GM12801 (cell line): ENCODE results near the gene LRRC4C.

Experiments used
- CTCF ChIP-seq: IDR thresholded peaks from one replicate; pipeline ENCODE4 v1.5.1; 2011; ENCODE audit warnings: control low read depth; ENCODE audit not compliant: insufficient read length; ENCODE audit errors: extremely low read depth

Gene LRRC4C

GRCh38 chr11:40417627-40418026 is 1041.8 kb downstream of the LRRC4C start:
- no peak for TF ChIP-seq CTCF

DNA sequence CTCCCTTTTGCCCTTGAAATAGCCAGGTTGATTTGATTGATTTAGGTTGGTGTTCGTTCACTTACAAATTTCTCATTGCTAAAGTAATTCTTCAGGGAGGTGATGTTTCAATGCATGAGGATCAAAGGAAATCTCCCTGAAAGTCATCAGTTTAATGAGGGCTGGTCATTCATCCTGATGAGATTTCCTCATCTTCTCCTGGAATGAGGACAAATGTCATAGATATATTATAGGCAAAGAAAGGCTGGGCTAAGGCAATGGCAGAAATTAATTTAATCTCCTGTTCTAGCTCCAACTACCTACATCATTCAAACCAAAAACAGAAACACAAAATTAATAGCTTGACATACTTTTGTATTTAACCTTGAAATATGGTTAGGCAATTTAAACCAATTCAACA is 1052.1 kb downstream of the LRRC4C start:
- no peak for TF ChIP-seq CTCF

GRCh38 chr11:40405614-40406013 is 1053.8 kb downstream of the LRRC4C start:
- TF ChIP-seq CTCF = no peak

- TF ChIP-seq CTCF = no peak
Observed at GRCh38 chr11:40403321-40403720, 1056.1 kb downstream of the LRRC4C start.

GRCh38 chr11:40401132-40401853 is 1058.2 kb downstream of the LRRC4C start:
- TF ChIP-seq CTCF = no peak

- no peak for TF ChIP-seq CTCF
Observed at GRCh38 chr11:40397141-40397540, 1062.3 kb downstream of the LRRC4C start.

- no peak for TF ChIP-seq CTCF
Observed at GRCh38 chr11:40393511-40393910, 1065.9 kb downstream of the LRRC4C start.
